Measurements from ENCODE around the gene ZFYVE28.

The ZFYVE28 gene

DNA sequence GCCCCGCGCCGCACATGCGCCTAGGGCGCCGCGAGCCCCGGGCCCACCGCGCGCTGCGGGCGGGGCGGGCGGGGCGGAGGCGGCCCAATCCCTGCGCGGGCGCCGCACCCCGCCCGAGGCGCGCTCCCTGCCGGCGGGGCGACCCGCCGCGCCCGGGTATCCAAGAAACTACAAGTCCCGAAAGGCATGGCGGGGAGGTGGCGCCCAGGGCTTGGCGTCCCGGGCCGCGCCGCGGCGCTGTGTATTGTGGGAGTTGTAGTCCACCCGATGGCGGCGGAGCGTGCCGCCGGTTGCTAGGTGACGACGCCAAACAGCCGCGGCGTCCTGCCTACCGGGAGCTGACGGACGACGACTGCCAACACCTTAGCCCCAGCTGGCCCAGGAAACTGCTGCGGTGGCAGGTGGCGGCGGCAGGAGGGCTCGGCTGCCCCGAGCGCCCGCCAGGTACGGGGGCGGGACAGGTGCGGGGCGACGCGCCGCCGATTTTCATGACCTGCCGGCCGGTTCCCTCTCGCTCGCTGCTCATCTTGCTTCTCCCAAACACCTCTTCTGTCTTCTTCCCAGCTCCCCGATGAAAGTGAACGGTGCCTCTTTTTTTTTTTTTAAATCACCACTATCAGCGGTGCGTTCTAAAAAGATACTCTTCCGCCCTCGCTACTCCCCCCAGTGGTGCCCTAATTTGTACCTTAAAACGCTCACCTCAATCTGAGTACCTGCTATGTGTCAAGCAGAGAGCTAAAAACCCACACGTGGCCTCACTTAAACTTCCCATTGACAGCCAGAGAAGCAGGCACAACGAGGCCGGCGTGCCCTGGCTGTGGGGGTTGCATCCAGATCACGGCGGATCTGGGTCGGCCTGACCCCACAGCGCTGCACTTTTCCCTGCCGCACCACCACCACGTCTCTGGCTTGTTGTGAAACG is 466 bp upstream of the ZFYVE28 start, which contains the start of gene CFAP99:
CFAP99 (plus strand) TSS at position 306 of the 922 bp plus-strand sequence.
- Histone ChIP-seq H3K9me3 (ENCODE audit: insufficient read depth, low read length) (no peaks in the 10 kb centered on the region), H3F3A (ENCODE audit: insufficient read depth) (peaks cover 6% of the 10 kb centered on the region; the same call in 1 of the 2 replicates), H3K27ac (ENCODE audit: low read depth, low read length) (no peak within 1 kb of the TSS), H3K4me2 (ENCODE audit: low read depth, low read length, poor library complexity, severe bottlenecking) (peak within 1 kb of the TSS; percentile 88), H3K9ac (ENCODE audit: low read length) (peak within 1 kb of the TSS; percentile 31), H3K79me2 (ENCODE audit: insufficient read depth, low read length) (no peaks in the 10 kb centered on the region), H3K4me3 (ENCODE audit: insufficient read depth, low read length, poor library complexity, severe bottlenecking) (peak within 1 kb of the TSS; percentile 55), H2AFZ (ENCODE audit: low read depth, low read length, severe bottlenecking) (no peak within 1 kb of the TSS), H4K20me1 (ENCODE audit: low read depth, low read length) (no peaks in the 10 kb centered on the region), H3K36me3 (ENCODE audit: low read length) (no peaks in the 10 kb centered on the region), H3K9me2 (replicated peaks; ENCODE audit: insufficient read depth, low read length) (no peaks in the 10 kb centered on the region), H3K27me3 (ENCODE audit: low read length) (no peaks in the 10 kb centered on the region)
- TF ChIP-seq CTCF (IDR thresholded peaks at IDR 0.05; ENCODE audit: insufficient read depth, low read length, poor library complexity, severe bottlenecking) (no peak), EZH2phosphoT487 (conservative IDR thresholded peaks at IDR 0.05; ENCODE audit: low read length) (no peak)

DNA sequence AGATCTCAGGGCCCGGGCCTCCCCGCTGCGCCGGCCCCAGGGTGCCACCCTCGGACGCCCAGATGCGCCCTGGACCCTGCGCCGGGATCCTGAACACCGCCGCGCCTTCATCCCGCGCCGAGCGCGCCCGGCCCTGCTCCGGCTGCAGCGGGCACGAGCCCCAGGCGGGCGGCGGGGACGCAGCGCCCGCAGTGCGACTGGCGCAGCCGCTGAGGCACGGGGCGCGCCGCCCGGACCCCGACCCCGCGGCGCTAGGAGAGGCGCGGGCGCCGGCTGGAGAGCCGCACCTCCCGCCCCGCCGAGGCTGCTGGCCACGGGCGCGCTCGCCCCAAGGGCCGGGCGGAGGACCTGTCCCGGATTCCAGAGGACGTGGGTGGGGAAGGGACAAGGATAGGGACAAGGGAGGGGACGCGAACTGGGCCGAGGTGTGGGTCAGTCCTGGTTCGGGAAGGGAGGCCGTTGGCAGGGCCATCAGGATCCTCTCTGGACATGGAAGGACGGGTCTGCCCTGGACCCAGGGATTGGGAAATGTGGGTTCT is 1.1 kb downstream of the ZFYVE28 start:
- no peaks in the 10 kb centered on the region for H3K27me3 ChIP-seq (ENCODE audit: low read length)
- no peaks in the 10 kb centered on the region for H3K9me2 ChIP-seq (replicated peaks; ENCODE audit: insufficient read depth, low read length)
- H3K79me2 ChIP-seq (ENCODE audit: insufficient read depth, low read length): no peaks in the 10 kb centered on the region
- TF ChIP-seq EZH2phosphoT487 (conservative IDR thresholded peaks at IDR 0.05; ENCODE audit: low read length) (no peak), CTCF (IDR thresholded peaks at IDR 0.05; ENCODE audit: insufficient read depth, low read length, poor library complexity, severe bottlenecking) (no peak)
- H2AFZ ChIP-seq (ENCODE audit: low read depth, low read length, severe bottlenecking): no peak overlapping the region
- H3K27ac ChIP-seq (ENCODE audit: low read depth, low read length): no peak overlapping the region
- no peaks in the 10 kb centered on the region for H4K20me1 ChIP-seq (ENCODE audit: low read depth, low read length)
- H3K36me3 ChIP-seq (ENCODE audit: low read length): no peaks in the 10 kb centered on the region
- H3K4me2 ChIP-seq (ENCODE audit: low read depth, low read length, poor library complexity, severe bottlenecking): no peak overlapping the region
- H3F3A ChIP-seq (ENCODE audit: insufficient read depth): peaks cover 6% of the 10 kb centered on the region; the same call in 1 of the 2 replicates
- H3K9me3 ChIP-seq (ENCODE audit: insufficient read depth, low read length): no peaks in the 10 kb centered on the region
- H3K9ac ChIP-seq (ENCODE audit: low read length): no peak overlapping the region
- H3K4me3 ChIP-seq (ENCODE audit: insufficient read depth, low read length, poor library complexity, severe bottlenecking): no peak overlapping the region

DNA sequence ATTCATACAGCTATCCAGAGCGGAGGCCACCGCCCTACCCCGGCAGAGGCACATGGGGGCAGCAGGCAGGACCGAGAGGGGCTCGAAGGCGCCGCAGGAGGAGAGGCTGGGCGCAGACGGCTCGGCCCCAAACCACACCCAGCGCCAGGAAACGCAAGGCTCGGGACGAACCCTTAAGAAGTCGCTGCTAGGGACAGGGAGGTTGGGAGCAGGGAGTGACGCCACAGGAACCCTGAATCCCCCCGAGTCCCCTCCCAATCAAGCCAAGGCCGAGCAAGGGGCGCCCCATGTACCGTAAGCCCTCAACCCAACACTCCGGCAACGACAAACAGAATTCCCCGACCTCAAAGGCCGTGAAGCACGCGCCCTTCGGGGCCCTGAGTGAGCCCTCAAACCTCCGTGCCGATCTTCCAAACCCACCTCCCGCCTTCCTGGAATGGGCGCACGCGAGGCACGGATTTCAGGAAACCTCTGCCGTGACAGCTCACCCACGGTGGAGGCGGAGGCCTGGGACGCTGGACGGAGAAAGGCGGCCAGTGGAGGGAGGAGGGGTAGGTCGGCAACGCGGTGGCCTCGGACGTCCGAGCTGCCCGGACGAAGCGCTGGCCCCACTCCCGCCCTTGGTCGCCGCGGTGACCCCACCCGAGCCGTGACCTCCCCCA is 1.8 kb downstream of the ZFYVE28 start:
- no peaks in the 10 kb centered on the region for H3K27me3 ChIP-seq (ENCODE audit: low read length)
- no peaks in the 10 kb centered on the region for H3K36me3 ChIP-seq (ENCODE audit: low read length)
- H2AFZ ChIP-seq (ENCODE audit: low read depth, low read length, severe bottlenecking): no peak overlapping the region
- peaks cover 6% of the 10 kb centered on the region; the same call in 1 of the 2 replicates for H3F3A ChIP-seq (ENCODE audit: insufficient read depth)
- H3K9me3 ChIP-seq (ENCODE audit: insufficient read depth, low read length): no peaks in the 10 kb centered on the region
- H4K20me1 ChIP-seq (ENCODE audit: low read depth, low read length): no peaks in the 10 kb centered on the region
- no peaks in the 10 kb centered on the region for H3K79me2 ChIP-seq (ENCODE audit: insufficient read depth, low read length)
- no peak overlapping the region for H3K9ac ChIP-seq (ENCODE audit: low read length)
- TF ChIP-seq EZH2phosphoT487 (conservative IDR thresholded peaks at IDR 0.05; ENCODE audit: low read length) (no peak), CTCF (IDR thresholded peaks at IDR 0.05; ENCODE audit: insufficient read depth, low read length, poor library complexity, severe bottlenecking) (no peak)
- no peak overlapping the region for H3K27ac ChIP-seq (ENCODE audit: low read depth, low read length)
- no peaks in the 10 kb centered on the region for H3K9me2 ChIP-seq (replicated peaks; ENCODE audit: insufficient read depth, low read length)
- H3K4me2 ChIP-seq (ENCODE audit: low read depth, low read length, poor library complexity, severe bottlenecking): no peak overlapping the region
- no peak overlapping the region for H3K4me3 ChIP-seq (ENCODE audit: insufficient read depth, low read length, poor library complexity, severe bottlenecking)

Data from SU-DHL-6 (cell line).